Effector memory CD4-positive, alpha-beta T cell (primary cell): Measurements from ENCODE around the gene PCDHB11.
"Not testable (repeated sequence)": the region's sequence is repeated elsewhere in the genome, so short reads cannot be mapped to it uniquely, and the experiment has no call there.

Source experiments
- DNase-seq, 3 donors: peaks; one replicate each; pipeline ENCODE4 v3.0.0-alpha.2; 2020
- H3K27ac ChIP-seq: 2 replicates; pipeline ENCODE4 v1.7.0; 2013; ENCODE audit warnings: mild to moderate bottlenecking, low read length, moderate library complexity; ENCODE audit not compliant: insufficient read depth, poor library complexity, severe bottlenecking
- H3K27me3 ChIP-seq: replicated peaks from 2 replicates; pipeline ENCODE4 v1.7.0; 2013; ENCODE audit warnings: mild to moderate bottlenecking, low read length; ENCODE audit not compliant: insufficient read depth, control insufficient read depth, poor library complexity, severe bottlenecking
- H3K36me3 ChIP-seq: 2 replicates; pipeline ENCODE4 v1.7.0; 2013; ENCODE audit warnings: mild to moderate bottlenecking, low read length, moderate library complexity; ENCODE audit not compliant: control insufficient read depth, insufficient read depth
- H3K4me1 ChIP-seq: 2 replicates; pipeline ENCODE4 v1.7.0; 2013; ENCODE audit warnings: low read length, mild to moderate bottlenecking; ENCODE audit not compliant: control insufficient read depth, insufficient read depth, poor library complexity, severe bottlenecking
- H3K4me3 ChIP-seq: 2 replicates; pipeline ENCODE4 v1.7.0; 2013; ENCODE audit warnings: low read length, low read depth, mild to moderate bottlenecking; ENCODE audit not compliant: insufficient read depth, poor library complexity, severe bottlenecking
- H3K9me3 ChIP-seq: 2 replicates; pipeline ENCODE4 v1.7.0; 2013; ENCODE audit warnings: mild to moderate bottlenecking, low read length, moderate library complexity; ENCODE audit not compliant: control insufficient read depth

PCDHB11 gene

GRCh38 chr5:141186897-141187512 lies 12.4 kb upstream of the PCDHB11 start, which contains the start of gene PCDHB9:
Gene PCDHB9 (plus strand): TSS chr5:141187161. CDS start chr5:141187319, 158 bp downstream.
- Histone ChIP-seq H3K4me1 (no peaks in the 10 kb centered on the region), H3K36me3 (no peaks in the 10 kb centered on the region), H3K27me3 (peaks cover under 1% of the 10 kb centered on the region), H3K4me3 (no peak within 1 kb of the TSS), H3K9me3 (no peaks in the 10 kb centered on the region), H3K27ac (no peak within 1 kb of the TSS)
- DNase-seq: peak in 1 of 3 donors; percentile 27

DNA sequence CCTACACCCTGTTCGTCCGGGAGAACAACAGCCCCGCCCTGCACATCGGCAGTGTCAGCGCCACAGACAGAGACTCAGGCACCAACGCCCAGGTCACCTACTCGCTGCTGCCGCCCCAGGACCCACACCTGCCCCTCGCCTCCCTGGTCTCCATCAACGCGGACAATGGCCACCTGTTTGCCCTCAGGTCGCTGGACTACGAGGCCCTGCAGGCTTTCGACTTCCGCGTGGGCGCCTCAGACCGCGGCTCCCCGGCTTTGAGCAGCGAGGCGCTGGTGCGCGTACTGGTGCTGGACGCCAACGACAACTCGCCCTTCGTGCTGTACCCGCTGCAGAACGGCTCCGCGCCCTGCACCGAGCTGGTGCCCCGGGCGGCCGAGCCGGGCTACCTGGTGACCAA lies 10.7 kb upstream of the PCDHB11 start:
- H3K4me1 ChIP-seq, H3K36me3 ChIP-seq, H3K9me3 ChIP-seq, H3K27me3 ChIP-seq, DNase-seq, H3K27ac ChIP-seq, H3K4me3 ChIP-seq: not testable (repeated sequence)

GRCh38 chr5:141189131-141189530 lies 10.3 kb upstream of the PCDHB11 start:
- H3K9me3 ChIP-seq, H3K4me3 ChIP-seq, H3K27ac ChIP-seq, DNase-seq, H3K27me3 ChIP-seq, H3K4me1 ChIP-seq, H3K36me3 ChIP-seq: not testable (repeated sequence)

DNA sequence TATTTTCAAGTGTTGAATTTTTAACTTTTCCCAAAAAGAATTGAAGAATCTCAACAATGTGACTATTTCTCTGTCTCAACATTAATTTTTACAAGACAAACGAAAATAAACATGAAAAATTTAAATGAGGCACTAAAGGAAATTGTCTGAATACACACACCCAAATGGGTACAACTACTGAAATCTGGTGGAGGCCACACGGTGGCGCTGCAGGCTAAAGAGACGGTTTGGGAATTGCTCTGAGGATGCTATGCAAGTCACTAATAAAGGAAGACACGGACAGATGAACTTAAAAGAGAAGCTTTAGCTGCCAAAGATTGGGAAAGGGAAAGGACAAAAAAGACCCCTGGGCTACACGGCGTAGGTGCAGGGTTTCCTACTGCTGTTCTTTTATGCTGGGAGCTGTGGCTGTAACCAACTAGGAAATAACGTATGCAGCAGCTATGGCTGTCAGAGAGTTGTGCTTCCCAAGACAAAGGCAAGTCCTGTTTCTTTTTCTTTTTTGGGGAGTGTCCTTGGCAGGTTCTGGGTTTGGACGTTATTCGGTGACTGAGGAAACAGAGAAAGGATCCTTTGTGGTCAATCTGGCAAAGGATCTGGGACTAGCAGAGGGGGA lies 7.2 kb upstream of the PCDHB11 start, which contains the start of gene PCDHB10:
TSS of gene PCDHB10 (plus strand) at position 244 of the 616 bp plus-strand sequence. CDS start at position 444, 200 bp downstream.
- peaks cover 4% of the 10 kb centered on the region for H3K27me3 ChIP-seq
- no peaks in the 10 kb centered on the region for H3K4me1 ChIP-seq
- H3K9me3 ChIP-seq: no peaks in the 10 kb centered on the region
- peak in 1 of 3 donors; percentile 8 for DNase-seq
- H3K36me3 ChIP-seq: no peaks in the 10 kb centered on the region
- H3K27ac ChIP-seq: no peak within 1 kb of the TSS
- H3K4me3 ChIP-seq: no peak within 1 kb of the TSS

DNA sequence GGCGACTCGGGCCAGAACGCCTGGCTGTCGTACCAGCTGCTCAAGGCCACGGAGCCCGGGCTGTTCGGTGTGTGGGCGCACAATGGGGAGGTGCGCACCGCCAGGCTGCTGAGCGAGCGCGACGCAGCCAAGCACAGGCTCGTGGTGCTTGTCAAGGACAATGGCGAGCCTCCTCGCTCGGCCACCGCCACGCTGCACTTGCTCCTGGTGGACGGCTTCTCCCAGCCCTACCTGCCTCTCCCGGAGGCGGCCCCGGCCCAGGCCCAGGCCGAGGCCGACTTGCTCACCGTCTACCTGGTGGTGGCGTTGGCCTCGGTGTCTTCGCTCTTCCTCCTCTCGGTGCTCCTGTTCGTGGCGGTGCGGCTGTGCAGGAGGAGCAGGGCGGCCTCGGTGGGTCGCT lies 5.1 kb upstream of the PCDHB11 start:
- not testable (repeated sequence) for H3K9me3 ChIP-seq, H3K4me3 ChIP-seq, DNase-seq, H3K4me1 ChIP-seq, H3K27me3 ChIP-seq, H3K36me3 ChIP-seq, H3K27ac ChIP-seq

GRCh38 chr5:141196363-141196762 lies 3.1 kb upstream of the PCDHB11 start:
- no peak overlapping the region for H3K4me3 ChIP-seq
- no peaks in the 10 kb centered on the region for H3K9me3 ChIP-seq
- no peak overlapping the region for H3K27ac ChIP-seq
- H3K27me3 ChIP-seq: peaks cover 4% of the 10 kb centered on the region
- H3K4me1 ChIP-seq: no peaks in the 10 kb centered on the region
- H3K36me3 ChIP-seq: no peaks in the 10 kb centered on the region
- no peak for DNase-seq

- H3K4me1 ChIP-seq, H3K4me3 ChIP-seq, H3K36me3 ChIP-seq, H3K27ac ChIP-seq, H3K9me3 ChIP-seq, H3K27me3 ChIP-seq, DNase-seq: not testable (repeated sequence)
These were observed 1.7 kb downstream of the PCDHB11 start for GRCh38 chr5:141201126-141201525.

DNA sequence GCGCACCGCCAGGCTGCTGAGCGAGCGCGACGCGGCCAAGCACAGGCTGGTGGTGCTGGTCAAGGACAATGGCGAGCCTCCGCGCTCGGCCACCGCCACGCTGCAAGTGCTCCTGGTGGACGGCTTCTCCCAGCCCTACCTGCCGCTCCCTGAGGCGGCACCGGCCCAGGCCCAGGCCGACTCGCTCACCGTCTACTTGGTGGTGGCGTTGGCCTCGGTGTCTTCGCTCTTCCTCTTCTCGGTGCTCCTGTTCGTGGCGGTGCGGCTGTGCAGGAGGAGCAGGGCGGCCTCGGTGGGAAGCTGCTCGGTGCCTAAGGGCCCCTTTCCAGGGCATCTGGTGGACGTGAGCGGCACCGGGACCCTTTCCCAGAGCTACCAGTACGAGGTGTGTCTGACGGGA lies 2.2 kb downstream of the PCDHB11 start:
- not testable (repeated sequence) for H3K4me3 ChIP-seq, H3K27ac ChIP-seq, H3K36me3 ChIP-seq, H3K4me1 ChIP-seq, H3K27me3 ChIP-seq, H3K9me3 ChIP-seq, DNase-seq

DNA sequence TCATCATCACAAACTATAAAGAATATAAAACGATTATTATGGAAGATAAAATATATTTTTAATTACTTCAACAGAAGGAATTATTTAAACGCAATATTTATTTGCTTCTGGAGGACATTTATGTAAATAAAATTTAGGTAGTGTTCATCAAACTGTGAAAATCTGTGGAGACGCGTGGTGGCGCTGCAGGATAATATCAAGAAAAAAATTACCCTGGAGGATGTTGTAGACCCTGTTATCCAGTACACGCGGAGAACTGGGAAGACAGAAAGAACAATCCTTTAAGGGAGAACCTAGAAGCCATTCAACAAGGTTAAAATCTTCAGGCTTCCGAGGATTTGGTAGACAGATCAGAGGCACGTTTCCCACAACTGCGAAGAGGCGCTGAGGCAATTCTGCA lies 9.1 kb downstream of the PCDHB11 start, which contains the start of gene PCDHB12:
TSS of gene PCDHB12 (plus strand) at position 242 of the 400 bp plus-strand sequence. CDS start 189 bp downstream, outside the sequence.
- DNase-seq: no peak
- no peaks in the 10 kb centered on the region for H3K4me1 ChIP-seq
- H3K27ac ChIP-seq: no peak within 1 kb of the TSS
- H3K36me3 ChIP-seq: no peaks in the 10 kb centered on the region
- no peaks in the 10 kb centered on the region for H3K9me3 ChIP-seq
- no peak within 1 kb of the TSS for H3K4me3 ChIP-seq
- peaks cover 7% of the 10 kb centered on the region for H3K27me3 ChIP-seq

GRCh38 chr5:141210281-141210680 lies 10.9 kb downstream of the PCDHB11 start:
- not testable (repeated sequence) for DNase-seq, H3K27ac ChIP-seq, H3K4me1 ChIP-seq, H3K9me3 ChIP-seq, H3K36me3 ChIP-seq, H3K27me3 ChIP-seq, H3K4me3 ChIP-seq
